GM21367 (cell line): ENCODE data around the gene ADAP1.
"Not testable (repeated sequence)": the region's sequence is repeated elsewhere in the genome, so short reads cannot be mapped to it uniquely, and the experiment has no call there.

Experiments used
- ATAC-seq: cut with Tn5 transposase; IDR thresholded peaks from one replicate; pipeline ENCODE4 v1.9.1; 2021; ENCODE audit not compliant: unreplicated experiment

Gene ADAP1

DNA sequence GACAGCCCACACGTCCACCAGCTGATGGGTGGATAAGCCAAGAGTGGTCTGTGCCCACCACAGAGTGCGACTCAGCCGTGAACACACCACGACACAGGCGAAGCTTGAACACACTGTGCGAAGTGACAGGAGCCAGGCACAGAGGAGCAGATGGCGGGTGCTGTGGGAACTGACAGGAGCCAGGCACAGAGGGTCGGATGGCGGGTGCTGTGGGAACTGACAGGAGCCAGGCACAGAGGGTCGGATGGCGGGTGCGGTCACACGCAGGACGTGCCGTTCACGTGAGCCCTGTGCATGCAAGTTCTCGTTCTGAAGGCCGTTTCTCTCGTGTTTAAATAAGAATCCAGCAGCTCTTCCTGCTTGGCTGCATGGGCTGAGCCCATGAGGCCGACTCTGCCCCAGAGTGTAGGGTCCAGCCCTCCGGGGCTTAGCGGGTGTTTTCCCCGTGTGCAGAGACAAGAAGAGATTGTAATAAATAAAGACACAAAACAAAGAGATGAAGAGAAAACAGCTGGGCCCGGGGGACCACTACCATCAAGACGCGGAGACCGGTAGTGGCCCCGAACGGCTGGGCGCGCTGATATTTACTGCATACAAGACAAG is 5.9 kb upstream of the ADAP1 start:
- ATAC-seq, result no peak

DNA sequence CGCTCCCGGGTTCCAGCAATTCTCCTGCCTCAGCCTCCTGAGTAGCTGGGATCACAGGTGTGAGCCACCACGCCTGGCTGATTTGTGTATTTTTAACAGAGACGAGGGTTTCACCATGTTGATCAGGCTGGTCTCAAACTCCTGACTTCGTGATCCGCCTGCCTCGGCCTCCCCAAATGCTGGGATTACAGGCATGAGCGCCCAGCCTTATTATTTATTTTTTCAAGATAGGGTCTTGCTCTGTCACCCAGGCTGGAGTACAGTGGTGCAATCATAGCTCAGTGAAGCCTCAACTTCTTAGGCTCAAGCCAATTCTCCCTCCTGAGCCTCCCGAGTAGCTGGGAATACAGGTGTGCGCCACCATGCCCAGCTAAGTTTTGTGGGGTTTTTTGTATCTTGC is 5.3 kb upstream of the ADAP1 start:
- ATAC-seq, result not testable (repeated sequence)

DNA sequence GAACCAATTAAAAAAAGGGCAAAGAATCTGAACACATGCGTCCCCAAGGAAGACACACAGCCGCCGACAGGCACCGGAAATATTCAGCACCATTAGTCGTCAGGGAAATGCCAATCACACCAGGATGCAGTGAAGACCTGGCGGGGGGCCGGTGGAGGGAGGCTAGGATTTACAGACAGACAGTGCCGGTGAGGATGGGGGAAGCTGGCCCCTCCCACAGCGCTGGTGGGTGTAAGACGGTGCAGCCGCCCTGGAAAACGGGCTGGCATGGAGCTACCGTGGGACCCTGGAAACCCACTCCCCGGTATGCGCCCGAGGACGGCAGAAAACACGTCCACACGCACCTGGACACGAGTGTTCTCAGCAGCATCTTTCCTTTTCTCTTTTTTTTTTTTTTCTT is 4.8 kb upstream of the ADAP1 start:
- ATAC-seq, result no peak

DNA sequence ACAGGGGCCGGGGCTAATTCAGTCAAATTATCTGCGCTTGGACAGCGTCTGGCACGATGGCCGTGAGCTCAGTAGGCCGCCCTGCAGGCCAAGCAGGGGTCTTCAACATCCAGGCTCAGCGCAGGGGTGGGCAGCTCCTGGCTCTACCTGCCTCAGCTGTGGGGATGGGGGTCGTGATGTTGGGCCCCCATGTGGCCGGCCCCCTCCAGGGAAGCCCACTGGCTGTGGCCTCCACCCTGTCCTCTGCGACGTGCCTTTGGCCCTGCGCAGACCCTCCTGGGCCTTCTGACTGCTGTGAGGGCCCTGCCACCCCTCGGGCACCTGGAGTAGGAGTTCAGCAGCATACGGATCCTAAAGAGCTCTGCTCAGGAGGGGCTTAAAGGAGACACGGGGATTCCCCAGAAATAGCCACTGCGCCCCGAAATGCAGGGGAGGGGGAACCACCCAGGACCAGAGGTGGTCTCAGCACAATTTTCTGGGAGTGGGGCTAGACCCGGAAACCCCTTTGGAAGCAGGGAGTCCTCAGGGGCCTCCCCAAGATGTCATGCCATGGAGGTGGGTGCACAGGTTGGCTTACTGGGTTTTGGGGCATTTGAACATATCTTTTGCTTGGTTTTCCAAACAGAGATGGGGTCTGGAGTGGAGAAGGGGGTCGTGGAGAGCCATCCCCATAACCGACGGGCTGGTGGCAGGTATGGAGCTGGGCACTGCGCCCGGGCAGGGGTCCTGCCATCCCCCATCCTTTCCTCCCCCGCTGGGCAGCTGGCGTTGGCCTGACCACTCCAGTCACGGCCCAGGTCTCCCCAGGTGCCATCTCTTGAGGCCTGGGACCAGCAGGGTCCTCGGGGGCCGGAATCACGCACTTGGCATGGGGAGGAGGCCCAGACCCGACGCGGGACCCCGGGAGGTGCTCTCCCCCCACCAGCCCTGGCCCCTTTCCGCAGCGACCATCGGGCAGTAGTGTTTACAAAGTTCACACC is 4.0 kb upstream of the ADAP1 start:
- ATAC-seq, result no peak

DNA sequence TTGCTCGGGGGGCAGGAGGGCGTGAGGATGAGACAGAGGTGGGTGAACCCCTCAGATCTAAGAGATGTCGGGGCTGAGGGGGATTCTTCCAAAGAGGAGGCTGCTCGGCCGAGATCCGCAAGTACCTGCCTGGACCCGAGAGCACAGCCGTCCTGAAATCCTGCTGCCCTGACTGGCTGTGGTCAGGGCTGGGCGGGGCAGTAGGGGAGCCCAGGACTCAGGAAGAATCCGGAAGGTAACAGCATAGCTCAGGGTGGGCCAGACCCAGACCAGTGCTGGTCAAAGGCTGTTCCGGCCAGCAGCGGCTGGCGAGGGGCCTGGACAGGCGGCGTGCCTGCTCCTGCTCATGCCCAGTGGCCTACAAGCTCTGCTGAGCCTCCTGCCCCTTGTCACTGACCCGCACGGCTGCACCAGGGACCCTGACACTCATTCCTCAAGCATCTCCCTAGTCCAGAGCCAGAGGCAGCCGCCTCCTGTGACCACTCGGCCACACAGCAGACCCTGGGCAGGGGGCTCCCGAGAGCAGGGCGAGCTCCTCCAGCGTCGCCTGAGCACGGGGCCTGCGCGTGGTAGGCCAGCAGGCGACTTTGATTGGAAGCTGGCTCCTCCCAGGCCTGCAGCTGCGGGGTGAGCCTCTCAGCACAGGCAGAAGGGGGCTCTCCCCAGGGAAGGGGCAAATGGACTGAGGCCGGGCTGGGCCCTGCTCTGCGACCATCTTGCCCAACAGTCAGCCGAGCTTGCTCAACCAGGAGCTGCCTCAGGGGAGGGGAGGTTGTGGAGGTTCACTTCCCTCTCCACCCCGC is 3.1 kb upstream of the ADAP1 start:
- no peak for ATAC-seq

DNA sequence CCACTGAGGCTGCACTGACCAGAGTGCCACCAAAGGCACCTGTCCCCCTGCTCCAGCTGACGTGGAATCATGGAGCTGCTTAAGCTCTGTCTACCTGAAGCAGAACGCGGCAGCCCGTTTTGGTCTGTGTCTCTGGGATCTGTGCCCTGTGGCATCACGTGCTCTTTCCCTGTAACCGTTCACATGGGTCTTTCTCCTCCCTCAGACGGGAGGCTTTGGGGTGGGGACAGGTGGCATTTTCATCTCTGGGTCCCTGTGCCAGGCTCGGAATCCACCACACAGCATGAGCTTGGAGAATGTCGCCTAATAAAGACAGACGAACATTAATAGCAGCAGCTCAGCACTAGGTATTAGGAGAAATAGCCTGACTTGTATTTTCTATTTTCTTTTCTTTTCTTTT is 1.6 kb upstream of the ADAP1 start:
- ATAC-seq, result no peak

DNA sequence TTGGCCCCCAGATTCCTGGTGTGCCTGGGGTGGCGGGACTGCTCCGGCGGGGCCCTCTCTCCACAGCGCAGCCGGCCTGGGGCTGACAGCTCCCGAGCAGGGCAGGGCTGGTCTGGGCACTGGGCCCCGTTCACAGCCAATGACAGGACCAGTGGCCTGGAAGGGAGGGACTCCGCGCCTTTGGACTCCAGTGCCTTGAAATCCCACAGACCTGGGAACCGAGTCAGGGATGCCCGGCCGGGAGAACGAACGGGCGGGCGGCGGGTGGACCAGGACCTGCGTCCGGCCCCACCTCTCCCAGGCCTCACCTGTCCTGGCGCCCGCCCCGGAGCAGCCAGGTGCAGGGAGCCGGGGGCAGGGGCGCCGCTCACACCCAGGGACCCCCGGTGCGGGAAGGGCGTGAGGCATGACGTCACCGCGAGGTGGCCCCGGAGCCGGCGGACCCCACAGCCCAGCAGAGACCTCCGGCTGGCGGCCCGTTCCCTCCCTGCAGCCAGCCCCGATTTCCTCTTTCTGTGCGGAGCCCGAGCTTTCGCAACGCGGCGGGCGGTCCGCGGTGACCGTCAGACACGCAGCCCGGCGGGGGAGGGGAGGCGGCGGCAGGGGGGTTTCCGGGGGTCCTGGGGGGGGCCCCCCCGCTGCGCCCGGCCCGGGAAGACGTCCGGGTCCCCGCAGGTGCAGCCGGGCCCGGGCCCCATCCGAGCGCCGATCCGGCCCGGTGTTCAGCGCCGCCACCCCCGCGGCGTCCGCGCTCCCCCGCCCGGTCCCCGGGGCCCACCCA is 743 bp downstream of the ADAP1 start:
- no peak for ATAC-seq

DNA sequence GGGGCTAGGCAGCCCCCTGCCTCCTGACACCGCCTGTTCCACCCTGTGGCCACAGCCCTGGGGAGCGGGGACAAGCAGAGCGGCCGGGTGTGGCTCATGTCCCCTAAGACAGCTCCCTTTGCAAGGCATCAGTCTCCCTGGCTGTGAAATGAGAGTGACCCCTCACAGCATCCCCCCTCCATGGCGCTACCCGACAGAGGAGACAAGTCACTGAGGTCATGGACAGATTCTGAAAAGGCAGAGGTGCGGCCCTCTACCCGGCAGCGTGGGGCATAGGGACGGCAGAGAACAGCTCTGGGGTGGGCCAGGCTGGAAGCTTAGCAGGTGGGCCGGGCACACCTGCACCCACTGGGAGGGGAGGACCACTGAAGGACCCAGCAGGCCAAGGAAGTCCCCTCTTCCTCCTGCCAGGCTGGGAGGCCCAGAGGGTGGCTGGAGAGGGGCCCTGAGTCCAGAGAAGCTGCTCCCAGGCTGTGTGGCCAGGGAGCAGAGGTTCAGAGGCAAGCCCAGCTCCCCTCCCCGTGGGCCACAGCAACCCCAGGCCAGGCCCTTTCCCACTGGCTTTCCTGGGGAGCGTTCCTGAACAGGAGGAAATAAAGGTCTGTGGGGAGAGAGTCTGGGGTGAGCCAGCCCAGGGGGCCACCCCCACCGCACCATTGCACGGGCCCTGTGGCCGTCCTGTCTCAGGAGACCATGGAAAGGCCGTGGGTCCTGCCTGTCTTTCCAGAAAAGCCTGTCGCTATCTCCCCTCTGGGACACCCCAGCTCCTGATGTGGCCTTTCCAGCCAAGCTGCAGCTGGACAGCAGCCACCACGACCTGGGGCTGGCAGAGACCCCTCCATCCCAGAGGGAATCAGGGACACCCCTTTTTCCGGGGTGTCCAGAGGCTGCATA is 1.7 kb downstream of the ADAP1 start:
- no peak for ATAC-seq

DNA sequence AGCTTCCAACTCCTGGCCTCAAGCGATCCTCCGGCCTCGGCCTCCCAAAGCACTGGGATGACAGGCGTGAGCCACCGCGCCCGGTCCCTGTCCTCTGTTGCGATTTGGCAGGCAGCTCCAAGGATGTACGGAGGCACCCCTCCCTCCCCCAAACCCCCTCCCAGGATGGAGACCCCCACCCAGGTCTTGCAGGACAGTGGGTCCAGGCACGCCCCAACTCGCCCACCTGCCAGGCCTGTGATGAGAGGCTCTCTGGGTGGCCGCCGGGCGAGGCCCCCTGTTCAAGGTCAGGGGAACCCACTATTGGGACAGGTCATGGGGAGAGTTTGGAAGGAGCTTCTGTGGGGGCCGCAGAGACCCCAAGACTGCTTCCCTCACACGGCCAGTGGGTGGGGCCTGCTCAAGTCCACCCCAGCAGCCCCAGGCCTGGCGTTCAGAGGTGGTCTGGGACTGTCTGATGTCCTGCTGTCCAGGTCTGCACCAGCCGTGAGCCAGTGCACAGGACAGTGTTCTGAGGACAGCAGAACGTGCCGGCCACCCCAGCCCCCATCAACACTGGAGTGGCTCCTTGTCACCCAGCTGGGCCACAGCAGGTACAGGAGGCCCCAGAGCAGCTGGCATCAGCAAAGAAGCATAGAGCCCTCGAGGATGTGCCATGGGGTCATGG is 2.5 kb downstream of the ADAP1 start:
- no peak for ATAC-seq

DNA sequence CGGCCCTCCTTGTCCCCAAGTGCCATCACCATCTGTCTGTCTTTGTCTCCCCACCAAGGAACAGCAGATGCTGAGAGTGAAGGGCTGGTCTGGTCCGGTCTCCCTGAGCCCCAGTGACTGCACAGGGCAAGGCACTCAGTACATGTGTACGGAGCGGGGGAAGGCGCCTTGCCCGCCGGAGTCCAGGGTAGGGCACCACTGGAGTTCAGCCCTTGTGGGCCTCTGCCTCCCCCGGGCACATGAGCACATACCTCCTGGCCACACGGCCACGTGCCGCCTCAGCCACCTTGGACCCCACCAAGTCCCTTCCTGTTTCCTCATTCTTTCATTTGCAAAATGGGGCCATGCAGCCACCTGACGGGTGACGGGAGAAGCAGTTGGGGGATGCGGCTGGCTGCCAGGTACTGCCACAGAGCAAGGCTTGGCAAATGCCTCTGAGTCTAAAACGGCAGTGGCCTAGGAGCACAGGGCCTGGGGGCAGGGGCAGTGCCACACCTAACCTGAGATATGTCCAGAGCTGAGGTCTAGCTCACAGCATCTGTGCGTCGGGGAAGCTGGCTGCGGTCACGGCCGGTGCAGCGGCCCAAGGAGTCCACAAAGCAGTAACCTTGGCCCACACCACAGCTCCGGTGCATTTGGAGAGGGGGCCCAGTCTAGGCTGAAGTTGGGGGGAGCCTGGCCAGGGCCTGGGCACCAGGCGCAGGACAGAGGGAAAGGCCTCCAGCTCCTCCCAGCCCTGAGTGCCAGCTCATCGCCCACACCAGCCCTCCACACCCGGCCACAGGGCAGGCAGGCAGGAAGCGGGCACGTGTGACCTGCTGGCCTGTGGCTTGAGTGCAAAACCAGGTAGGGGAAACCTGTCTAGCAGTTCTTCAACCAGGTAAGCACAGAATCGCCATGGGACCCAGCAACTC is 5.2 kb downstream of the ADAP1 start:
- no peak for ATAC-seq

DNA sequence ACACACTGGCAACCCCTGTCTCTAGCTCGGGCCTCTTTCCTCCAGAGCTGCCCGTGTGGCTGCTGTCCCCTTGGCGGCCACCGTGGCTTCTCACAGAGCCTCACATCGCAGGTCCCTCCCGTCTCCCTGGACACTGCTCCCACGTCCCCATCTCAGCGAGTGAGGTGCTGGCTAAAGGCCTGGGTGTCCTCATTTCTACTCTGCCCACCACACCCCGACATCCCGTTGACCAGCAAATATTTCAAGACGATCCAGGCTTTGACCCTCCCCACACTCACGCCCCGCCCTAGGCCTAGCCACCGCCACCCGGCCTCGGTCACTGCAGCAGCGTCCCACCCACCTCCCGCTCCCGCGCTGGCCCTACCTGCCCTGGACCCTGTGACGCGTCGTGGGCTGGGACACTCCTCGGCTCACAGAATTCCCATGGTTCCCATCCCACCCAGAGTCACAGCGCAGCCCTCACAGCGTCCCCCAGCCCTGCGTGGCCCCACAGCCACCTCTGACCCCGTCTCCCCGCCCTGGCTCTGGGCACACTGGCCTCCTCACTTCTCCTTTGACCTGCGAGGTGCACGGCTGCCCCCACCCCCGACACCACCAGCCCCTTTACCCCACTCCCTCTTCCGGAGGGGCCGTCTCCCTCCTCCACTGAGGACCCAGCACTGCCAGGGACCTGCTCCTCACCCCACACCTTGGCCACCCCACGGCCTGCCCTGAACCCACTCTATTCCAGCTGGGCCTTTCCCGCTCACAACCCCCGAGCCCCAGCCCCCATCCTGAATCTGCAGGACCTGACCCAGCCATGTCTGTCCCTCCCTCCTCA is 6.9 kb downstream of the ADAP1 start:
- ATAC-seq, result no peak

DNA sequence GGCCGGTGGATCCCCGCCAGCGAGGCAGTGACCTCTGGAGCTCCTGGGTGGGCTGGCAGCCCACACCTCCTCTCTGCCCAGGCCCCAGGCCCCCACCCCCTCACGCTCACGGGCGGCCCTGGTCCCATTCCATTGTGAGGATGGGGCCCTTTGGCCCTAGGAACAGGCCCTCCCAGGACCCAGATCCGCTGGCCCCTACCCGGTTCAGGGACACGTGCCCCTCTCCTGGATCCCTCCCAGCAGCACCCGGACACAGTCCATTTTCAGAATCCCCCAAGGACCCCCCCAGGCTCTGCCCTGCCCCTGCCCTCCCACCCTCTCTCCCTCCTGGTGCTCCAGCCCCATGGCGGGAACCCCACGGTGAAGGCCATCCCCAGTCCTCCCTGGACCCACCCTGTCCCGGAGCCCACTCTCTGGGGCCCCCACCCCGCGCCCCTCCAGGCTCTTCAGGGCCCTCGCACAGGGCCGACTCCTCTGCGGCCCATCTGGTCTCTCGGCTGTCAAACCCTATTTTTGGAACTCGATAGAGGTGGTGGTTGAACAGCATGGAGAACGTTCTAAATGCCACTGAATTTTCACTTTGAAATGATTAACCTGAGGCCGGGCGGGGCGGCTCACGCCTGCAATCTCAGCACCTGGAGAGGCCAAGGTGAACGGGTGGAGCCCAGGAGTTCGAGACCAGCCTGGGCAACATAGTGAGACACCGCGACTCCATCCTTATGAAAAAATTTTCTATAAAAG is 8.1 kb downstream of the ADAP1 start:
- no peak for ATAC-seq

DNA sequence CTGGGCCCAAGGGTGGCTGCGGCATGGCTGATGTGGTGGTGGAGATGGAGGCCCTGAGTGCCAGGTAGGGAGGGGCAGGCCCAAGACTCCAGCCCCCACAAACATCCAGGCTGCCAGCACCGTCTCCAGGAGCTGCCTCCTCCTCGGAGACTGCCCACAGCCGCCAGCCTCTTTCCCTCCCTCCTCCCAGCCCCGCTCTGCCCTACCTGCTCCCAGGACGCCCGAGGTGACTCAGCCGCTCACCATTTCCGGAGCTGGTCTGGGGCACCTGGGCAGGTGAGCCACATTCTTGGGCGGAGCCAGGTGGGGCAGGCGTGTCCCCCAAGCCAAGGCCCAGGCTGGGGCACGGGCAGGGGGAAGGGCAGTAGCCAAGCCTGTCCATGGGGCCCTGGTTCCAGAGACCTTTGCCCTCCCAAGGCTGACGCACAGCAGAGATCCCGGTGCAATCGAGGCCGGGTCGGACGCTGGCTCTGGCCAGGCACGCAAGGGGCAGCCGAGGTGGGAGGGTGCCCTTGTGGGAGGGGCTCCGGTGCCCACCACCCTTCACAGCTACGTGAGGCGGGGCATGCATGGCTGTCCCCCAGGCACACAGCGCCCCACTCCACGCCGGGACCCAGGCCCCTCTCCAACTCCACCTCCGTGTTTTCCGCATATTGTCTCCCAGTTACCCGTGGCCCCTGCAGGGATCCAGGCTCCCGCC is 8.8 kb downstream of the ADAP1 start:
- no peak for ATAC-seq

DNA sequence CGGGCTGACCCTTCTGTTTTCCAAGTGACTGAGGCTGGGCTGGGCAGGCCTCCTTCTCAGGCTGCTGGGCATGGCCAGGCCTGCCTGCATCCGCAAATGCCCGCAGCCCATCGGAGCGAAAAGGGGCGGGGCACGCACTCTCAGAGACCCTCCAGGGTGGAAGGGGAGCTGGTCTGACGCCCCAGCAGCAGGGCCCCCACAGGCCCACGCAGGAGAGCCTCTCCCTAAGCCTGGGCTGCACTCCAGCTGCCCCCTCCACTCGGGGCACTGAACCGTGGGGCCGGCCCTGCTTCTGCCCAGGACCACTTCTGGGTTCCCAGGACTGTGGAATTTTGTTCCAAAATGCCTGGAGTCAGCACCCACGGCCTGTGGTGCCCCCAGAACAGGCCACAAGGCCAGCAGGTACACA is 9.3 kb downstream of the ADAP1 start:
- ATAC-seq, result no peak

DNA sequence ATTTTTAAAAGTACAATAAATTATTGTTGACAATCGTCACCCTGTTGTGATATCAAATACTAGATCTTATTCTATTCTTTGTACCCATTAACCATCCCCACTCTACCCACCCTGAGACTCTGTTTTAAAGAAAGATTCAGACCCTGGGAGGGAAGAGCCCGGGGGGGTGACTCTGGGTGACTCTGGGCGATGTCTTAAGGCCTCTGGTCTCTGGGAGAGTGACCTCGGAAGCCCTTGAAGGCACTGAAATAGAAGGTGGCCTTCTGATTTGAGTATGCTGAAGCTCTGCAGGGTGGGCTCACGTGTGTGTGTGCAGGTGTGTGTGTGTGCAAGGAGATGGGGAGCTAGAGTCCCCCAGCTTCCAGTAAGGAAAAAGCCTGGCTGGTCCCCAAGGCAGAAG is 9.7 kb downstream of the ADAP1 start:
- no peak for ATAC-seq

DNA sequence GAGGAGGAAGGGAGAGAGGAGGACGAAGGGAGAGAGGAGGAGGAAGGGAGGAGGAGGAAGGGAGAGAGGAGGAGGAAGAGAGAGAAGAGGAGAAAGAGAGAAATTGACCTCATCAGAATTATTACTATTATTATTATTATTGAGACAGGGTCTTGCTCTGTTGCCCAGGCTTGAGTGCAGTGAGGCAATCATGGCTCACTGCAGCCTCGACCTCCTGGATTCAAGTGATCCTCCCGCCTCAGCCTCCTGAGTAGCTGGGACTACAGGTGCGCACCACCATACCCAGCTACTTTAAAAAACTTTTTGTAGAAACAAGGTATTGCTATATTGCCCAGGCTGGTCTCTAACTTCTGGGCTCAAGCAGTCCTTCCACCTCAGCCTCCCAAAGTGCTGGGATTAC is 10.7 kb downstream of the ADAP1 start:
- not testable (repeated sequence) for ATAC-seq
